GM23338 (cell line): ENCODE results near the gene SIAH1.

Experiments
- CREB1 ChIP-seq: fragments of 250-450 bp; sonication (Bioruptor Pico); IDR thresholded peaks from 2 replicates; pipeline ENCODE4 v1.5.0; 2020; ENCODE audit warnings: low read depth, mild to moderate bottlenecking, moderate library complexity
- EZH2 ChIP-seq: fragments of 200-600 bp; sonication (generic); IDR thresholded peaks from one replicate; pipeline ENCODE4 v1.8.0; 2017; ENCODE audit warnings: antibody characterized with exemption, mild to moderate bottlenecking, low read depth; ENCODE audit not compliant: unreplicated experiment
- EZH2phosphoT487 ChIP-seq: fragments of 200-600 bp; sonication (generic); IDR thresholded peaks from one replicate; pipeline ENCODE4 v1.8.1; 2018; ENCODE audit warnings: antibody characterized with exemption; ENCODE audit not compliant: unreplicated experiment
- JUNB ChIP-seq: IDR thresholded peaks from one replicate; pipeline ENCODE4 v1.6.1; 2016; ENCODE audit warnings: antibody characterized with exemption; ENCODE audit not compliant: unreplicated experiment
- NANOG ChIP-seq: IDR thresholded peaks from 2 replicates; pipeline ENCODE4 v1.6.1; 2016; ENCODE audit warnings: antibody characterized with exemption, borderline replicate concordance
- POLR2AphosphoS5 ChIP-seq: IDR thresholded peaks from 2 replicates; pipeline ENCODE4 v1.6.1; 2016; ENCODE audit warnings: antibody characterized with exemption, low read depth
- STAT1 ChIP-seq: IDR thresholded peaks from one replicate; pipeline ENCODE4 v1.6.1; 2016; ENCODE audit warnings: antibody characterized with exemption; ENCODE audit not compliant: unreplicated experiment
- ZNF114 ChIP-seq: fragments of 250-450 bp; sonication (Bioruptor Pico); IDR thresholded peaks from 2 replicates; pipeline ENCODE4 v1.5.0; 2020; ENCODE audit warnings: mild to moderate bottlenecking, moderate library complexity
- ZNF331 ChIP-seq: fragments of 250-450 bp; sonication (Bioruptor Pico); IDR thresholded peaks from 2 replicates; pipeline ENCODE4 v1.5.0; 2020; ENCODE audit warnings: low read depth, mild to moderate bottlenecking, moderate library complexity
- TF ChIP-seq, protein P1 (sequence below), 2 experiments: fragments of 200-600 bp in 1 of 2; sonication (generic) in 1 of 2; conservative IDR thresholded peaks; 2 replicates each; pipeline versions ENCODE4 v1.5.1 to v1.6.1; 2016 to 2017; ENCODE audit warnings: antibody characterized with exemption in 2 of 2, low read depth in 2 of 2, mild to moderate bottlenecking in 2 of 2, moderate library complexity in 1 of 2
- TF ChIP-seq, protein P2 (sequence below): IDR thresholded peaks from one replicate; pipeline ENCODE4 v1.6.1; 2018; ENCODE audit warnings: antibody characterized with exemption; ENCODE audit not compliant: unreplicated experiment
- TF ChIP-seq, protein P3 (sequence below): IDR thresholded peaks from 2 replicates; pipeline ENCODE4 v1.6.1; 2016; ENCODE audit warnings: antibody characterized with exemption

DNA sequence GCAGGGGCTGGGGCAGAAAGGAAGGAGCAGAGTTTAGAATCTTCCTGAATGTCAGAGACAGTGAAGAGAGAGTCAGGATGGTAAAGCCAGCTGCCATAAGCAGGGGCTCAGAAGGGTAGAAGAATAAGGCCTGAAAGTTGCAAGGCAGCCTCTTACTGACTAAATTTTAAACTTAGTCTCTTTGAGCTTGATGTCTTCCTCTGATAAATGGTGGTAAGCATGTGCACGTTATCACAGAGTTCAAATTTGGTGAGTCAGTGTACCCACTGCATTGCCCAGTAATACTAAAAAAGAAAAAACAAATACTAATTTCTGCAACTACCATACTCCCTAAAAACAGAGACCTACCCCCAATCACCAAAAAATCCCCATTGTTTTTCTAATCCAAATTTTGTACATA lies 45.2 kb downstream of the SIAH1 start:
- TF ChIP-seq, protein P1, sequence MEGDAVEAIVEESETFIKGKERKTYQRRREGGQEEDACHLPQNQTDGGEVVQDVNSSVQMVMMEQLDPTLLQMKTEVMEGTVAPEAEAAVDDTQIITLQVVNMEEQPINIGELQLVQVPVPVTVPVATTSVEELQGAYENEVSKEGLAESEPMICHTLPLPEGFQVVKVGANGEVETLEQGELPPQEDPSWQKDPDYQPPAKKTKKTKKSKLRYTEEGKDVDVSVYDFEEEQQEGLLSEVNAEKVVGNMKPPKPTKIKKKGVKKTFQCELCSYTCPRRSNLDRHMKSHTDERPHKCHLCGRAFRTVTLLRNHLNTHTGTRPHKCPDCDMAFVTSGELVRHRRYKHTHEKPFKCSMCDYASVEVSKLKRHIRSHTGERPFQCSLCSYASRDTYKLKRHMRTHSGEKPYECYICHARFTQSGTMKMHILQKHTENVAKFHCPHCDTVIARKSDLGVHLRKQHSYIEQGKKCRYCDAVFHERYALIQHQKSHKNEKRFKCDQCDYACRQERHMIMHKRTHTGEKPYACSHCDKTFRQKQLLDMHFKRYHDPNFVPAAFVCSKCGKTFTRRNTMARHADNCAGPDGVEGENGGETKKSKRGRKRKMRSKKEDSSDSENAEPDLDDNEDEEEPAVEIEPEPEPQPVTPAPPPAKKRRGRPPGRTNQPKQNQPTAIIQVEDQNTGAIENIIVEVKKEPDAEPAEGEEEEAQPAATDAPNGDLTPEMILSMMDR (conservative IDR thresholded peaks at IDR 0.05; ENCODE audit: low read depth in 2 of 2): no peak
- TF ChIP-seq EZH2 (no peak), POLR2AphosphoS5 (no peak), STAT1 (no peak), EZH2phosphoT487 (no peak), ZNF114 (CRISPR knock-in tag) (no peak), CREB1 (CRISPR knock-in tag) (no peak), NANOG (no peak), JUNB (no peak), ZNF331 (CRISPR knock-in tag) (no peak)
- TF ChIP-seq, protein P2, sequence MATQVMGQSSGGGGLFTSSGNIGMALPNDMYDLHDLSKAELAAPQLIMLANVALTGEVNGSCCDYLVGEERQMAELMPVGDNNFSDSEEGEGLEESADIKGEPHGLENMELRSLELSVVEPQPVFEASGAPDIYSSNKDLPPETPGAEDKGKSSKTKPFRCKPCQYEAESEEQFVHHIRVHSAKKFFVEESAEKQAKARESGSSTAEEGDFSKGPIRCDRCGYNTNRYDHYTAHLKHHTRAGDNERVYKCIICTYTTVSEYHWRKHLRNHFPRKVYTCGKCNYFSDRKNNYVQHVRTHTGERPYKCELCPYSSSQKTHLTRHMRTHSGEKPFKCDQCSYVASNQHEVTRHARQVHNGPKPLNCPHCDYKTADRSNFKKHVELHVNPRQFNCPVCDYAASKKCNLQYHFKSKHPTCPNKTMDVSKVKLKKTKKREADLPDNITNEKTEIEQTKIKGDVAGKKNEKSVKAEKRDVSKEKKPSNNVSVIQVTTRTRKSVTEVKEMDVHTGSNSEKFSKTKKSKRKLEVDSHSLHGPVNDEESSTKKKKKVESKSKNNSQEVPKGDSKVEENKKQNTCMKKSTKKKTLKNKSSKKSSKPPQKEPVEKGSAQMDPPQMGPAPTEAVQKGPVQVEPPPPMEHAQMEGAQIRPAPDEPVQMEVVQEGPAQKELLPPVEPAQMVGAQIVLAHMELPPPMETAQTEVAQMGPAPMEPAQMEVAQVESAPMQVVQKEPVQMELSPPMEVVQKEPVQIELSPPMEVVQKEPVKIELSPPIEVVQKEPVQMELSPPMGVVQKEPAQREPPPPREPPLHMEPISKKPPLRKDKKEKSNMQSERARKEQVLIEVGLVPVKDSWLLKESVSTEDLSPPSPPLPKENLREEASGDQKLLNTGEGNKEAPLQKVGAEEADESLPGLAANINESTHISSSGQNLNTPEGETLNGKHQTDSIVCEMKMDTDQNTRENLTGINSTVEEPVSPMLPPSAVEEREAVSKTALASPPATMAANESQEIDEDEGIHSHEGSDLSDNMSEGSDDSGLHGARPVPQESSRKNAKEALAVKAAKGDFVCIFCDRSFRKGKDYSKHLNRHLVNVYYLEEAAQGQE: no peak
- TF ChIP-seq, protein P3, sequence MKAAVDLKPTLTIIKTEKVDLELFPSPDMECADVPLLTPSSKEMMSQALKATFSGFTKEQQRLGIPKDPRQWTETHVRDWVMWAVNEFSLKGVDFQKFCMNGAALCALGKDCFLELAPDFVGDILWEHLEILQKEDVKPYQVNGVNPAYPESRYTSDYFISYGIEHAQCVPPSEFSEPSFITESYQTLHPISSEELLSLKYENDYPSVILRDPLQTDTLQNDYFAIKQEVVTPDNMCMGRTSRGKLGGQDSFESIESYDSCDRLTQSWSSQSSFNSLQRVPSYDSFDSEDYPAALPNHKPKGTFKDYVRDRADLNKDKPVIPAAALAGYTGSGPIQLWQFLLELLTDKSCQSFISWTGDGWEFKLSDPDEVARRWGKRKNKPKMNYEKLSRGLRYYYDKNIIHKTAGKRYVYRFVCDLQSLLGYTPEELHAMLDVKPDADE: no peak
